ENCODE data around the gene HSPB7.
"Not testable (repeated sequence)": the region's sequence is repeated elsewhere in the genome, so short reads cannot be mapped to it uniquely, and the experiment has no call there.

The HSPB7 gene

DNA sequence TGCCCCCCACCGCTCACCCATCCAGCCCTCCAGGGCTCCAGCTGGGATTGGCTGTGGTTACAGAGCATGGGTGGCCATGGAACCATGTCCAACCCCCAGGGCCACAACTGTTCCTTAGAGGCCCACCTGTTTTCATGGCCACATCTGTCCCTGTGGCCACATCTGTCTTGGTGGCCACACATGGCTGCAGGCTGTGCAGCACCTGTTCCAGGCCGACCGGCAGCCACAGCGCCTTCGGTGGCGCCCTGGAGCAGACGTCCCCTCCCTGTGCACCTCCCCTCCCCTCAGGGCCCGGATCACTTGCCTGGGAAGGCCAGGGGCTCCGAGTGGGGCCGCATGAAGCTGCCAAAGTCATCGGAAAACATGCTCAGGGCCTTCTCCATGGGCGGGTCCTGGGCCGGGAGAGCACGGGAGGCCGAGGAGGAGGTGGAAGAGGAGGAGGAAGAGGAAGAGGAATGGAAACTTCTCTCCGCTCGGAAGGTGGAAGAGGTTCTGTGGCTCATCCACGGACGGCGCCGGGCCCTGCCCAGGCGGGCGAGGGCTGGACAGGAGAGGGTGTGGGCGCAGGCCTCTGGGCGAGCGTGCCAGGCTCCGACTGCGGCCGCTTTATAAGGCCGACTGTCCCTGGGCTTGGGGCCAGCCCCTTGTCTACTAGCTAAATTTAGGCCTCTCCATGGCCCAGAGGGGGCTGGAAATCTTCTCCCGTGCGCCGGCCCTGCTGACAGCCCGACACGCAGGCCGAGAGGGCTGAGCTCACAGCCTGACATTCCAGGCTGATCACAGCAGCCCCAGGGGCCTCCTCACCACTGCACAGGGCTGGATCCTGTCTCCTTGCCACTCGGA is at the start of gene HSPB7:
HSPB7 (minus strand) TSS at position 583 of the 843 bp plus-strand sequence; CDS start at position 503, 80 bp downstream.
- DNase-seq: no peak

DNA sequence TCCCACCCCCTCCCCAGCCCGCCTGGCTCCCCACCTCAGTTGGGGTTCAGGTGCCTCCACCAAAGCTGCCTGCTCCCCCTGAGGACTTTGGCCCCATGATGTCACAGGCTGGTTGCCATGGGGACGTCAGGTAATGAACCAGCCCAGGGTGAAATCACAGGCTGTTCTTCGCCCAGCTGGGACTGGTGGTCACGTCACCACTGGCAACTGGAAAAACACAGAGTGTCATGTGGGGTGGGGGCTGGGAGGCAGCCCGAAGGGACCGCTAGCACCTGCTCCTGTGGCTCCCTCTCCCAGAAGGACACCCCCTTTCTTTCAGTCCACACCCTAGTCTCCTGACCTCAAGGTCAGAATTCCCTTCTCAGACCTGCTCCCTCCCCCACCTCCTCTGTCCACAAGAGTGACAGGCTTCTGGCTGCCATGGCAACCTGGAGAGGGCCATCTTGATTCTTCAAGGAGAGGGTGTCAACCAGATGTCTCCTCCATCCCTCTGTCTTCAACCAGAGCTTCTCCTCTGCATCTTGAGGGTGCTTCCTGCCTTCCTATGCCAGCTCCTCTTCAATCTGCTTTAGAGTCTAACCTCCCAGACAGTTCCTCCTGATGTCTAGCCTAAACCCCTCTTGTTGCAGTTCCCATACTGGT is 49.4 kb upstream of the HSPB7 start:
- DNase-seq: peak; percentile 96

DNA sequence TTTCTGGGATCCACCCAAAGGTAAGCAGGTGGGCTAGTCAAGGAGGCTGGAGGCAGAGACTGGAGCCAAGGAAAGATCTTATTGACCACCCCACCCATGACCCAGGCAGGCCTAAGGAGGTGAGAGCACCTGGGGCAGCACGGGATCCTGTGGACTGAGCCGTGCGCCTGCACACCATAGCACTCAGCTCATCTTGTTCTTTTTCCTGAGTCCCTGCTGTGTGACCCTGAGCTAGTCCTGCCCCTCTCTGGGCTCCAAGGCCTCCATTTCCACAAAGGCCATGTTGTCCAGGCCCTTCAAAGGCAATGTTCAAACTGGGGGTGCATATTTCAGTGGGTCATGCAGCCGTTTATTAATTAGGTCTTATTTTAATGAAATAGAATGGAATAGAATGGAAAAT is 48.4 kb upstream of the HSPB7 start:
- no peak for DNase-seq

DNA sequence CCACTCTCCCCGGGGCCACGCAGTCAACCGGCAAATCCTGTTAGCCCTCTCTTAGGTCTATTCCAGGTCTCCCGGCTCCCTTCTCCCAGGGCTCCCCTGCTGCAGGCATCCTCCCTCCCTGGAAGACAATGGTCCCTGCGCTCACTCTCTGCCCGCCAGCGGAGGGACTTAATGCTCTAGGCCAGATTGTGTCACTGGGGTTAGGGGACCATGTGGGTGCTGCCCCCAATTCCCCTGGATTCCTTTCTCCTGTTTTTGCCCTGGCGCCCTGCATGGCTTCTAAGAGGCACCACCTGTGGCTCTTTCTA is 47.4 kb upstream of the HSPB7 start:
- DNase-seq: no peak

DNA sequence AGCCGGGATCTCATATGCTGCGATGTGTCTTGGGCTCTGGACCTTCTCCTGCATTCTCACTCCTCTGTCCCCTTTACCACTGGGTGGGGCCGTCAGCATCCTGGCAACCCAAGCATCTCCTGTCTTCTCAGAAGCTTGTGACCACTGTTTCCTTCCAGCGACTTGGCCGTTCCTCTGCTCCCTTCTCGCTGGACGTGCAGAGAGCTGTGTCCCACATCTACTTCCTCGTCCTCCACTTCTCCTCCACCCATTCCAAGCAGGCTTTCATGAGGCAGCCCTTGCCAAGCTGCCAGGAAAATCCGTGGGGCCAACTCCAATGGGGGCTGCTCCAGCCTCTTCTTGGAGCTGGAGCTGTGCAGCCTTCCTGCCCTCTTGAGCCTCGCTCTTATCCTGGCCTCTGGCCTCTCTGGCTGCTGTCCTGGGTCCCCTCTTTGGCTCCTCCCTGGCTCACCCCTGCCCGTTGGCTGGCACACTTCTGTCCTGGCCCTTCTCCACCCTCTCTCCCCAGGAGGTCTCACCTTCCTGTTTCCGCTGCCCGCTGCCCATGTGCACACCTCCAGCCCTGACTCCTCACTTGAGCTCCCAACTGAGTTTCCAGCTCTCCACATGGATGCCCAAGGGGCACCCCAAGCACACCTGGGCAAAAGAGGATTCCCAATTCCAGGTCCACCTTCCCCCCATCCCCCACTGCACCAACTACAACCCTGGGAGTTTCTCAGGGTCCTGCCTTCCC is 46.9 kb upstream of the HSPB7 start:
- DNase-seq: no peak

DNA sequence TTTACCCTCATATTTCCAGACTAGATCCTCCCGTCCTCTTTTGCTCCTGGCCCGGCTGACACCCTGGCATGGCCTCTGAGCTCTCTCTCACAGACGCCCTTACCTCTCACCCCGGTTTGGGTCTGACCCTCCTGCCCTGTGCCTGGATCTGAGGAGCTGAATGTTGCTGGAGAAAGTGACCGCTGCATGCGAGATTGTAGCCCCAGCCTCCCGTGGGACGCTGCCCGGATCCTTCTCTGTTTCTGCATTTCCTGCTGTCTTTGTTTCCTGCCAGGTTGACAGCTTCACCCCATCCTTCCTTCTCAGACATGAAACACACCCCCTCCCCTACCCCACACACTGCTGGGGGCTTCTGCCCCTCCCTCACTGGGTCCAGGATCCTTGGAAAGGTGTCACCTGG is 46.1 kb upstream of the HSPB7 start:
- no peak for DNase-seq

DNA sequence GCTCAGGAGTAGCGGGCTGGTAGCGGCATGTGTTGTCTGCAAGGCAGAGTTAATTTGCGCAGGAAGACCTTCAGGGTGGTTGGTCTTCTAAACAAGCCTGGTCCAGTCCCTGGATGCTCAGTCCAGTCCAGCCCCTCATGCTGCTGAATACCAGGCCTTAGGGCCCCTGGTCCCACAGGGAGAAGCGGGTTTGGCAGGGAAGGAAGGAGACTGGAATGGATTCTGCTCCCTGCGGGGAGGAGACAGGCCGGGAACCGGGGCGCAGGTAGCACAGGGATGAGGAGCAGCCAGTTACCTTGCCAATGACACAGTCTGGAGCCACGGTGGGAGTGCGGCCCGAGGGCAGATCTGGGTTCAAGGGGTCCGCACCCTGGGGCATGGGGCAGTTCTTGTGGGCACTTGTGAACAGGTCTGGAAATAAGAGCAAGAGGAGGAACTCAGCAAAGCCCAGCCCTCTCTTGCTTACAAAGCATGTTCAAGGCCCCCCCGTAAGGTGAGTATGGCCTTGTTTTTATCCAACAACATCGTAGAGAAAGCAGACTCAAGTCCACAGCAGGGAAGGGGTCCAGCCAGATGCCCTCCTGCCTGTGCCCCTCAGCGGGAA is 45.5 kb upstream of the HSPB7 start:
- no peak for DNase-seq

DNA sequence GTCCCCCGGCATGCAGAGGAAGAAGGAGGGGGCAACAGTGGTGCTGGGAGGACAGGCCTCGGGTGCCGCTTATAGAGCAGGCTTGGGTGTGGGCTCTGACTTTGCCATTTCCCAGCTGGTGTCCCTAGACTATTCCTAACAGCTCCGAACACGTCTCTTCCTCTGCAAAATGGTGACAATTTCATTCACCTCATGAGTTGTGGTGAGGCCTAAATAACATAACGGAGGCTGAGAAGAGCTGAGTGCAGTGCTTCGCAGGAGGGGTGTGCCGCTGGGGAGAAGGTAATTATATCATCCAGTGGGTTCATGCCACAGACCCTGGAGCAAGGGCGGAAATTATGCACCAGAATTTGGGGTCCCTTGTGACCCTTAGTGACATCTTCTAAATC is 44.8 kb upstream of the HSPB7 start:
- not testable (repeated sequence) for DNase-seq

DNA sequence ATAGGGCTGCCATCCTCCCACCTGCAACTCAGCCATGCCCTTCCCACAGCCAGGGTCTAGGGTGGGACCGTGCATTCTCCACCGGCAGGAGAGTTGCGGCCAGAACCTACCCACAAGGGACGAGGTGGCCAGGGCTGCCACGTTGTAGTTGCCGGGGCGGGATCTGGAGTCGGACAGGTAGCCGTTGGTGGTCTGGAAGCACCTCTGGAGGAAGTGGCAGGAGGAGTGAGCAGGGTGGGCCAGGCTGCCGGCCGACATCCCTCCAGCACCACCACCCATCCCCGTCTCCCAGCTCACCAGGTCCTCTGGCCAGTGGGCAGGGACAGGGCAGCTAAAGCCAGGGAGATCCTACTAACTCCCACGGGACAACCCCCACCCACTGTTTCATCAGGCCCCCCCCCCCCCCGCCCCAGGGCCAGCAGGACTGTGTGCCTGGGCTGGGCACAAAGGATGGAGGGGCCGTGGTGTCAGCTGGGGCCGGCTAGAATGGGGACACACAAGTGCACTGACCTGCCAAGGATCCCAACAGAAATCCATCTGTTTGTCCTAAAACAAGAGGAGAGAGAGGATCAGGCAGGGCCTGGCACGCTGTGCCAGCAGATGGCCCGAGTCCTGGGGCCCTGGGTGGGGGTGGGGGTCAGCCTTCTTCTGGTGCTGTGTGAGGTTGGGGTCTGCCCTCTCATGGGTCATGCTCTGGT is 44.3 kb upstream of the HSPB7 start:
- not testable (repeated sequence) for DNase-seq

DNA sequence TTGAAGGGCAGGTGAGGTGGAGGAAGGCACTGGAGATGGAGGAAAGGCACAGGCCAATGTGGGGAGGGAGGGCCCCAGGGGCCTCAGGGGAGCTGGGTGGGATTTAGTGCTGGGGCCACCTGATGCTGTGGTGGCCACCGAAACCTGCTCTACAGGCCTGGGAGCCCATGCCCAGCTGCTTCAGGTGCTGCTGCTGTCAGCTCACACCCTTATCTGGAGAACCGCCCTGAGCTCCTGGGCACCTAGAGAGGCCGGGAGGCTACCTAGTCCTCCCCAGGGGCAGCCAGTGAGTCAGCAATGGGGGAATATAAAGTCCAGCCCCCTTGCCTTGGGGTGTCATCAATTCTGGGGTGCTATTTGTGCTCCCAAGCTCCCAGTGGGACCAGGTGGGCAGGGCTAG is 43.4 kb upstream of the HSPB7 start:
- no peak for DNase-seq

DNA sequence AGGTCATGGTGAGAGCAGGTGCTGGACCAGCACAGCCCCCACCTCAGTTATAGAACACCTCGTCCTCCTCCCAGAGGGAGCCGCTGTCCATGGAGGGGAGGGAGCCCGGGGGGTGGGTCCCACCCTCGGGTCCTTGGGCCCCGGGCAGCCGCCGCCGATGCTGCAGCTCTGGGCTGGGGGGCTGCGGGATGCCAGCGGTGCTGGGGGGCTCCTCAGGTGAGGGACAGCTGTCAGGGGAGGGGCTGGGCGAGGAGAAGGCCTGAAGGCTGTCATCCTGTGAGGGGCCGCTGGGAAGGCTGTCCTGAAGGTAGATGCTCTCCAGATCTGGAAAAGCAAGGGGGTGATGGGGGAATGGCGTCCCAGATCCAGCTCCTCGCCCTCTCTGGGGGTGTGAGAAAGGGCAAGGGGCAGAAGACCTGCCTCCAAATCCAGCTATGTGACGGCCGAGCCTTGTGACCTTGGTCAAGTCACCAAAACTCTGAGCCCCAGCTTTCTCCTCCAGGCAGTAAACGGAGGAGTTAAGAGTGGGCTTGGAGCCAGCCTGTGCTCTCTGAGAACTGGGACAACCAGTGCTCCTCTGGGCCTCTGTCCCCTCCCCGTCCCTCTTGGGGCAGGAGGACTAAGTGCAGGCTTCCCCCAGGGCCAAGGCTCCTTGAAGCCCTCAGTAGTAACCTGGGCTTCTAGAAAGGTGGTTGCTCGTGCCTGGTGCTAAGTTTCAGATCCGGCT is 40.7 kb upstream of the HSPB7 start:
- DNase-seq: not testable (repeated sequence)

DNA sequence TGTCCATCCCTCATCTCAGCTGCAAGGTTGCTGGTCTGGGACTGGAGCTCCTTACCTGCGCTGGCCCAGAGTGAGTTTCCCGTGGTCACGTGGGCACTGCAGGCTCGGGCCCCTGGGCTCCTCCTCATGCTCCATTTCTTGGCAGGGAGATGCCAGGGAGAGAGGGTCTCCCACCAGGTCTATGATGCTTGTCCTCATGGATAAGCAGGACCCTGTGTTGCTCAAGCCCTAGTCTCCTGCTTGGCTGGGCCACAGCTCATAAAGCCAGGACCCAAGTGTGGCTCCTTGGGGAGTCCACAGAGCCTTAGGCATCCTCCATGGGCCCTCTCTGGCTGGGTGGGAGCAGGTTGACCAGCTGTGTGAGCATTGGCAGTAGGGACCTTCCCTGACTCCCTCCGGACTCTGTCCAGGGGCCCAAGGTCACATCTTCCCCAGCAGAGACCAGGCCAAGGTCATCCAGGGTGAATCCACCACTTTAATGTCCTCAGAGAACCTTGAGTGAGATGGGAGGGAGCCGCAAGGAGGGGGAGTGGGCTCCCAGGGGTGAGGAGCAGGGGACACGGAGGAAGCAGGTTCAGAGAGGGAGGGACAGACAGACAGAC is 39.6 kb upstream of the HSPB7 start:
- not testable (repeated sequence) for DNase-seq

DNA sequence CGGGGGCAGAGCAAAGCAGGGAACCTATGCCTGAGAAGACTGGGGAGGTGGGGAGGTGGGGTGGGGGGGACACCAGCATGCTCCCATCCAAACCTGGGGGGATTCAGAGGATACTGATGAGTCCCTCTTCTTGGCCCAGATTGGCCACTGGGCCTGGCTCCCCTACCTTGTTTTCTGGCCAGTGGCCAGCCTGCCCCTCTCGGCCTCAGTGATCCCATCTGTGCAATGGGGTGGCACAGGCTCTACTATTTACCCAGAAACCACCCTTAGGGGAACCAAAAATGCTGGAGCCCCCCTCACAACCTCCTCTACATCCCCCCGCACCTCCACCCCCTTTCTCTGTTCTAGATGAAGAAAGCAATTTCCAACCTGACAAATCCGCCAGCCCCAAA is 38.7 kb upstream of the HSPB7 start:
- not testable (repeated sequence) for DNase-seq

DNA sequence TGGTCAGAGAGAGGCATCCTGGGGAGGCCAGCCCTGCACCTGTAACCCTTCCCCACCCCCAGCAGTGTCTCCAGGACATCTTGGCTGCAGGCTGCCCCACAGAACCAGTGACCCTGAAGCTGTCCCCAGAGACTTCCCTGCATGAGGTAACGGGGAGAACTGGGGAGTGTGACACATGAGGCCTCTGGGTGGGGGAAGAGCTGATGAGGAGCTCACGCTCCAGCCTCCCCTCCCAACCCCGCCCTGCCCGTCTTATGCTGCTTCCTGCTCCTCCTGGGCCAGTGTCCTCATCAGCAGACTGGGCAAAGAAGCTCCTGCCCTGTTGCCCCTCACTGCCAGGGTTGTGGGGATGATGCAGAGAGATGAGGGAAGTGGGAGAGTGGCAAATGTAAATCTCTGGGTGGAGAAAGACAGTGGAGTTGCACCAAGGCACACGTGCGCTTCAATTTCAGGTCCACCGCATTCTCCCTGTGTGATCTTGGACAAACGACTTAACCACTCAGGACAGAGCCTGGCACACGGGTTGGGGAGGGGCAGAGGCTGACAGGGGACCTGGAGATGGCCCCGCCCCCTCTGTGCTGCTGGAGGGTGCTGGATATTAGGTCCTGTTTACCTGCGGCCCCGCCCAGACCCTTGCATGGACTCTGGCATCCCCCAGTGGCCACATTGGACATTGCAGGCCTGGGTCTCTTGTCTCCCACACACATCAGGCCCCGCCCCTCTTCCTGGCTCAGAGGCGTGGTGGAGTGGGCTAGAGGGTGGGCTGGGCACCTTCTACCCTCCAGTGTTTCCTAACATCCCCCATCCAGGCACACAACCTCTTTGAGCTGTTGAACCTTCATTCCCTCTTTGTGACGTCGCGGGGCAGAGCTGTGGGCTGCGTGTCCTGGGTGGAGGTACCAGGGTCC is 38.0 kb upstream of the HSPB7 start:
- peak; percentile 95 for DNase-seq

DNA sequence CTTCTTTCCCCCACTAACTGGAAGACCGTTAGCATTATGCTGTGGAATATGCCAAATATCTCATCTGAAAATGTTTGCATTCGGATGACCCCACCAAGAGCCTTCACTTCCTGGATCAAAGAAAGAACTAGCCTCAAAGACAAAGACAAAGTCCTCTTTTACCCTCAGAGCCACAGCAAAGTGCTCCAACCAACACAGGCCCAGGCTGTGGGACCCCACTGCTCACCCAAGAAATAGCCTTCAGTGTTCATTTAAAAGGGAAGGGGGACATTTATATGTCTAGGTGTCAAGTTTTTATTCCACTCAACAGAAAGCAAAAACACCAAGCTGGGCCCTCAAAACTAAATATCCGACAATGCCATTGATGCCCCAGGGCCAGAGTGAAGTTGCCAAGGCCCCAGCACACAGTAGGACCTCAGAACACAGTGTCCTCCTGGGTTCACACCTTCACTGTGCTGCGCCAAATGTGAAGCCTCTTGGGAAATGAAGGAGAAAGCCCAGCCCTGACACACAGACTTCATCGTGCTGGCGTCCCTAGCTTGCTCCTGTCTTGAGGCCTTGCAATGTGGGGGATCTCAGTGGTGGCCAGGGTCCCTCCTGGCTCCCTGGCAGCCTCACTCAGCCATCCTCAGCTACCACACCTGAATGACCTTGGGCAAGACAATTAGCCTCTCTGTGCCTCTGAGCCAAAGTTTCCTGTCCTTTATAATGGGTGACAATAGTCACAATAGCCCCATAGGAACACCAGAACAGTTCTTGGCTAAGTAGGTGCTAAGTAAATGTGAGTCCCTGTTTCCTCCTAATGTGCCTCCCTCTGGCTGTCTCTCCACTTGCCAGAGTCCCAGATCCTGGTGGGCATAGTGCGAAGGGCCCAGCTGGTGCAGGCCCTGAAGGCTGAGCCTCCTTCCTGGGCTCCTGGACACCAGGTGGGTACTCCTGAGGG is 37.0 kb upstream of the HSPB7 start:
- DNase-seq: no peak

DNA sequence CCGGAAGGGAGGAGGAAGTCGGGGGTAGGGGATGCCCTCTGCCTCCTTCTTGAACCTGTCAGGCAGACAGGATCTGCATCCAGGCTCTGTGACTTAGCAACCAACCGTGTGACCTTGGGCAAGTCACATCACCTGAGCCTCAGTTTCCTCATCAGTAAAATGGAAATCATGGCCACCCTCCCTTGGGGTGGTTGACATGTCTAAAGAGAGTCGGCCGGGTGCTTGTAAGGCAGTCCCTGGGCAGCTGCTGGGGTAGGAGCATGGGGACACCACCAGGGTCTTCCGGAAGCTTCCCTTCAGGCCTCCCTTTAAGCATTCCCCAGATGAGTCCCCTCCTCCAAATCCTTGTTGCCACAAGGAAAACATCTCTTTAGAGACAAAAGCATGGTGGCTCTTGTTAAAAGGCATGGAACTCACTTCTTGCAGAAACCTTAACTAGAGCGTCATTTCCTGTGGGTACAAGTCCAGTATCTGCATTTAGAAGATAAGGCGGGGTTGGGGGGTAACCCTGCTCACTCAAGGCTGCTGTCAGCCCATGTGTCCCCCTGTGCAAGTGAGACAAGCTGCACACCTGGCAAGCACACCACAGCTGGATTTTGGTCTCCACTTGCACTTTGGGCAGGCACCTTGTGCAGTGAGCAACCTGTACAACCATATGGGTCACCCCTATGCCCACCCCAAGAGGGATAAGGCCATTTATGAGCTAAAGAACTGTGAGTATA is 36.1 kb upstream of the HSPB7 start:
- DNase-seq: no peak

DNA sequence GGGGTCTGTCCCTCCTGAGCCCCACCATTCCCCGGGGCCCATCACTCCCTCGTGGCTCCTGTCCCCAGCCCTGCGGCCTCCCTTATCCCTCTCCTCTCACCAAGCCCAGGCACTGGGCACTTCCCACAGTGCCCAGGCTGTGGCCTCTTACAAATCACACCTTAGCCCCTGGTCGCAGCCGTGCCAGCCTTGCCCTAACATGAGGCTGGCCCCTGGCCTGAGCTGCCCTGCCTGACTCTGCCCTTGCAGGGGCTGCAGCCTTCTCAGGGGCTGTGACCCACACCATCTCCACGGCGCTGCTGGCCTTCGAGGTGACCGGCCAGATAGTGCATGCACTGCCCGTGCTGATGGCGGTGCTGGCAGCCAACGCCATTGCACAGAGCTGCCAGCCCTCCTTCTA is 34.1 kb upstream of the HSPB7 start:
- not testable (repeated sequence) for DNase-seq

DNA sequence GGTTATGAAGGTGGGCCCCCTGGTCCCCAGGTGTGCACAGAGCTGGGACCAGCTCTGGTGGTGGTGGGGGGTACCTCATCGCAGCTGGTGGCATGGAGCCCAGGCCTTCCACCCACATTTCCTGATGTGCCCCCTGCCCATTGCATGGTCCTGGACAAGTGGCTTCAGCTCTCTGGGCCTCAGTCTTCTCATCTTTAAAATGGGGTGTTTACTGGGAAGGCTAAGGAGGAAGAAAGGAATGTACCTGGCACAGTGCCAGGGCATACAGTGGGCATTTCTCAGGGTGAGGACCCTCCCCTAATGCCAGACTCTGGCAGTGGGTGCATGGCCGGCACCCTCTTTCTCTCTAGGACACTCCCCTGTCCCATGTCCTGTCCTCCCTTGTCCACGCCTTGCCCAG is 33.2 kb upstream of the HSPB7 start:
- DNase-seq: no peak

DNA sequence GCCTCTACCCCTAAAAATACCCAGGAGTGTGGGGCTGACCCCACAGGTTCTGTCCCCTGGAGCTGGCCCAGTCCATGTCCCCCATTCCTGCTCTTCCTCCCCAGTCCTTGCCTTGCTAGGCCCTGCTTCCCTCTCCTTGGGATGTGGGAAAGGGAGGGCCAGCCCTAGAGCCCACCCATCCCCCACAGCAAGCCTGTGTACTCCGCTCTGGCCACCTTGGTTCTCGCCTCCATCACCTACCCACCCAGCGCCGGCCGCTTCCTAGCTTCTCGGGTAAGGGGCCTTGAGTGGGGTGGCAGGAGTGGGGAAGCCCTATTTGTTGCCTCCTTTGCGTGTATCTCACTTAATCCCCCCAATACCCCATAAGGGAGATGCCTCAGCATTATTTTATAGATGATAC is 32.5 kb upstream of the HSPB7 start:
- DNase-seq: no peak

Measured in DMS53 (cell line).